H1 (cell line): ENCODE measurements around the gene NRK. TPM values are rescaled to one million over a fixed set of nuclear protein-coding genes. Genes with fewer than 3 reads are reported as not detected.
A peak's percentile ranks its signal among the peaks of the same experiment; 100 is the strongest.

Experiments
- CTCF ChIA-PET: fragments of 300-600 bp; sonication (Branson Sonifier 250); formaldehyde crosslinking; loops from one replicate; lab custom pipeline; 2021; ENCODE audit not compliant: partially characterized antibody; lab: Charles Lee
- POLR2A ChIA-PET: fragments of 300-600 bp; sonication (Branson Sonifier 250); formaldehyde crosslinking; loops from one replicate; lab custom pipeline; 2021; ENCODE audit warnings: inconsistent platforms; ENCODE audit not compliant: partially characterized antibody; lab: Charles Lee
- DNase-seq, 2 experiments: peaks; one replicate each; pipeline versions ENCODE4 v3.0.0 to v3.0.0-alpha.2; 2010 to 2022; ENCODE audit warnings: low spot score in 2 of 2, low read depth in 1 of 2, mixed read lengths in 1 of 2
- FAIRE-seq: peaks from 2 replicates; lab custom pipeline; 2011; peaks lifted over from hg19 to GRCh38; lab: Jason Lieb, UNC
- H2AFZ ChIP-seq: 2 replicates; pipeline ENCODE4 v1.8.1; 2012; ENCODE audit warnings: low read length, inconsistent platforms
- H2AK5ac ChIP-seq: 2 replicates; pipeline ENCODE4 v1.6.1; 2013; ENCODE audit warnings: low read depth, low read length
- H2BK120ac ChIP-seq: replicated peaks from 2 replicates; pipeline ENCODE3; 2013; ENCODE audit warnings: low read depth, low read length, inconsistent platforms
- H2BK12ac ChIP-seq: 2 replicates; pipeline ENCODE4 v1.6.1; 2013; ENCODE audit warnings: low read depth, low read length
- H2BK15ac ChIP-seq: 2 replicates; pipeline ENCODE4 v1.6.1; 2013; ENCODE audit warnings: low read length
- H2BK20ac ChIP-seq: 2 replicates; pipeline ENCODE4 v1.6.1; 2013; ENCODE audit warnings: low read length
- H2BK5ac ChIP-seq: 2 replicates; pipeline ENCODE4 v1.6.1; 2013; ENCODE audit warnings: low read depth, low read length
- H3K14ac ChIP-seq: 2 replicates; pipeline ENCODE4 v1.6.1; 2013; ENCODE audit warnings: inconsistent platforms; ENCODE audit not compliant: insufficient read length
- H3K18ac ChIP-seq: 2 replicates; pipeline ENCODE4 v1.6.1; 2013; ENCODE audit warnings: low read length; ENCODE audit errors: extremely low read depth
- H3K23ac ChIP-seq: 2 replicates; pipeline ENCODE4 v1.6.1; 2013; ENCODE audit warnings: inconsistent platforms; ENCODE audit not compliant: insufficient read length
- H3K23me2 ChIP-seq: 2 replicates; pipeline ENCODE4 v1.6.1; 2013; ENCODE audit warnings: low read depth, low read length
- H3K27ac ChIP-seq: 2 replicates; pipeline ENCODE4 v1.6.1; 2011; ENCODE audit warnings: low read depth, low read length, inconsistent platforms
- H3K27me3 ChIP-seq, 4 experiments: replicated peaks in 1 of 4; 1 replicate in 1 of 4; 2 replicates in 3 of 4; pipeline versions ENCODE4 v1.6.1 to v1.8.1; 2011 to 2013; ENCODE audit warnings: low read length in 3 of 4, mild to moderate bottlenecking in 3 of 4, inconsistent platforms in 2 of 4, mixed read lengths in 2 of 4, moderate library complexity in 1 of 4; ENCODE audit not compliant: control insufficient read depth in 3 of 4, insufficient read depth in 3 of 4; ENCODE audit errors: extremely low read depth in 1 of 4
- H3K36me3 ChIP-seq, 4 experiments: 2 replicates each; pipeline versions ENCODE4 v1.6.1 to v1.8.1; 2011 to 2013; ENCODE audit warnings: mild to moderate bottlenecking in 4 of 4, low read length in 3 of 4, moderate library complexity in 2 of 4, control low read depth in 1 of 4, inconsistent platforms in 1 of 4; ENCODE audit not compliant: insufficient read depth in 4 of 4, control insufficient read depth in 2 of 4
- H3K4ac ChIP-seq: replicated peaks from 2 replicates; pipeline ENCODE3; 2013; ENCODE audit warnings: low read length, low read depth, mixed read lengths, inconsistent platforms; ENCODE audit not compliant: insufficient read length
- H3K4me1 ChIP-seq, 4 experiments: replicated peaks in 1 of 4; 1 replicate in 1 of 4; 2 replicates in 3 of 4; pipeline versions ENCODE4 v1.6.1 to v1.8.1; 2011 to 2013; ENCODE audit warnings: low read length in 3 of 4, inconsistent platforms in 2 of 4, mixed read lengths in 1 of 4; ENCODE audit not compliant: insufficient read depth in 4 of 4, control insufficient read depth in 3 of 4
- H3K4me2 ChIP-seq, 2 experiments: 2 replicates each; pipeline versions ENCODE4 v1.6.1 to v1.8.1; 2011 to 2013; ENCODE audit warnings: low read depth in 2 of 2, low read length in 2 of 2, control low read depth in 1 of 2, inconsistent platforms in 1 of 2, mild to moderate bottlenecking in 1 of 2; ENCODE audit not compliant: insufficient read depth in 1 of 2
- H3K4me3 ChIP-seq, 4 experiments: fragments of 200-600, 300-600 bp in 1 of 4; sonication (generic), shearing (Covaris generic), sonication (Bioruptor Twin) in 1 of 4; 2 replicates each; pipeline versions ENCODE4 v1.5.1 to v1.8.1; 2011 to 2016; ENCODE audit warnings: low read length in 4 of 4, low read depth in 3 of 4, control low read depth in 2 of 4, inconsistent platforms in 2 of 4, mild to moderate bottlenecking in 2 of 4, mixed read lengths in 1 of 4, moderate library complexity in 1 of 4; ENCODE audit not compliant: insufficient read depth in 2 of 4; ENCODE audit errors: extremely low read depth in 1 of 4
- H3K56ac ChIP-seq: replicated peaks from 2 replicates; pipeline ENCODE3; 2013; ENCODE audit warnings: low read depth, mild to moderate bottlenecking, mixed read lengths, low read length, inconsistent platforms; ENCODE audit not compliant: insufficient read length
- H3K79me1 ChIP-seq: 2 replicates; pipeline ENCODE4 v1.6.1; 2013; ENCODE audit warnings: low read depth, low read length, control low read depth
- H3K79me2 ChIP-seq, 2 experiments: 2 replicates each; pipeline versions ENCODE4 v1.6.1 to v1.8.1; 2012 to 2013; ENCODE audit warnings: low read length in 2 of 2, mild to moderate bottlenecking in 2 of 2, inconsistent platforms in 1 of 2; ENCODE audit not compliant: insufficient read depth in 2 of 2, control insufficient read depth in 1 of 2
- H3K9ac ChIP-seq, 4 experiments: replicated peaks in 1 of 4; 1 replicate in 1 of 4; 2 replicates in 3 of 4; pipeline versions ENCODE4 v1.6.1 to v1.8.1; 2011 to 2013; ENCODE audit warnings: low read depth in 3 of 4, low read length in 3 of 4, control low read depth in 2 of 4, mild to moderate bottlenecking in 2 of 4, moderate library complexity in 2 of 4, inconsistent platforms in 1 of 4; ENCODE audit errors: extremely low read depth in 1 of 4
- H3K9me3 ChIP-seq, 2 experiments: 2 replicates each; pipeline versions ENCODE4 v1.6.1 to v1.8.1; 2012 to 2013; ENCODE audit warnings: mild to moderate bottlenecking in 2 of 2, moderate library complexity in 2 of 2, control low read depth in 1 of 2, inconsistent platforms in 1 of 2, low read depth in 1 of 2, low read length in 1 of 2, mixed read lengths in 1 of 2; ENCODE audit not compliant: insufficient read depth in 2 of 2
- H4K20me1 ChIP-seq, 2 experiments: replicated peaks in 1 of 2; 2 replicates each; pipeline versions ENCODE3 to v1.8.1; 2011 to 2013; ENCODE audit warnings: inconsistent platforms in 2 of 2, low read length in 2 of 2, mild to moderate bottlenecking in 1 of 2; ENCODE audit not compliant: insufficient read depth in 2 of 2, control insufficient read depth in 1 of 2
- H4K5ac ChIP-seq: 2 replicates; pipeline ENCODE4 v1.6.1; 2013; ENCODE audit warnings: low read length, low read depth, mixed read lengths, inconsistent platforms; ENCODE audit not compliant: insufficient read length
- H4K8ac ChIP-seq: 2 replicates; pipeline ENCODE4 v1.8.0; 2013; ENCODE audit warnings: mild to moderate bottlenecking, moderate library complexity, low read length, inconsistent platforms; ENCODE audit not compliant: insufficient read depth; ENCODE audit errors: extremely low read depth
- H4K91ac ChIP-seq: replicated peaks from 2 replicates; pipeline ENCODE3; 2013; ENCODE audit warnings: low read length, mixed read lengths, inconsistent platforms; ENCODE audit not compliant: insufficient read length
- ASH2L ChIP-seq: fragments of 200-600, 300-600 bp; sonication (generic); IDR thresholded peaks from one replicate; pipeline ENCODE4 v1.7.1; 2017; ENCODE audit warnings: low read length
- CEBPB ChIP-seq: IDR thresholded peaks from 2 replicates; pipeline ENCODE4 v1.6.1; 2012; ENCODE audit warnings: low read depth, low read length
- MAX ChIP-seq: IDR thresholded peaks from 2 replicates; pipeline ENCODE4 v1.6.1; 2012; ENCODE audit warnings: inconsistent platforms
- SIRT6 ChIP-seq: IDR thresholded peaks from one replicate; pipeline ENCODE4 v1.7.1; 2012; ENCODE audit warnings: low read length, inconsistent platforms
- SP1 ChIP-seq: IDR thresholded peaks from 2 replicates; pipeline ENCODE4 v1.6.1; 2011; ENCODE audit warnings: low read depth, low read length
- TAF1 ChIP-seq: IDR thresholded peaks from 2 replicates; pipeline ENCODE4 v1.6.1; 2011; ENCODE audit warnings: mild to moderate bottlenecking, low read depth, low read length
- TBP ChIP-seq: IDR thresholded peaks from 2 replicates; pipeline ENCODE4 v1.6.1; 2011; ENCODE audit warnings: low read depth, low read length, improper control_type of control experiment
- TCF12 ChIP-seq: IDR thresholded peaks from 2 replicates; pipeline ENCODE4 v1.6.1; 2011; ENCODE audit warnings: low read depth, mild to moderate bottlenecking, low read length
- TEAD4 ChIP-seq: IDR thresholded peaks from 2 replicates; pipeline ENCODE4 v1.6.1; 2012; ENCODE audit warnings: low read depth, low read length, inconsistent platforms, mixed read lengths
- ZNF274 ChIP-seq: IDR thresholded peaks from 2 replicates; pipeline ENCODE4 v1.7.0; 2012; ENCODE audit warnings: low read length, borderline replicate concordance; ENCODE audit errors: extremely low read depth
- WGBS, 2 experiments: shearing (Covaris generic) in 1 of 2; methylation state at CpG; one replicate each; pipeline versions ENCODE4 v1.1.6 to v1.1.7; 2013 to 2015; ENCODE audit warnings: low lambda C conversion rate in 2 of 2, mixed read lengths in 2 of 2, inconsistent platforms in 1 of 2, low coverage in 1 of 2, missing lambda C conversion rate in 1 of 2; ENCODE audit not compliant: insufficient replicate concordance in 2 of 2, insufficient coverage in 1 of 2, insufficient read length in 1 of 2; ENCODE audit errors: extremely low coverage in 1 of 2, missing lambda C conversion rate in 1 of 2; 5-methylcytosine and 5-hydroxymethylcytosine counted together
- polyA plus RNA-seq, 7 experiments: library from polyadenylated mRNA; depleted of rRNA in 3 of 7; stranded (reverse) in 5 of 7; unstranded in 2 of 7; fragments of >200 nt in 5 of 7; fragments of 200-250 nt in 2 of 7; gene quantifications; 1 replicate in 5 of 7; 2 replicates in 1 of 7; 4 replicates in 1 of 7; pipeline versions ENCODE4 v1.2.1 to v1.2.3, GENCODE V29; 2011 to 2013; ENCODE audit warnings: missing spikeins in 2 of 7, mixed read lengths in 2 of 7
- total RNA-seq: library from RNA; stranded (reverse); fragmentation: NEBNext Ultra II Directional; extraction: Animal tissue kit (Norgen Biotek cat#: 25700); gene quantifications from 2 replicates; pipeline ENCODE4 v1.2.1, GENCODE V29; 2021

NRK gene
- total and polyA plus RNA-seq, 2 of the 8 experiments (the other 6 are each of a cell fraction or from before 2014, with no cell fraction given), result 0.86 to 8.3 TPM

DNA sequence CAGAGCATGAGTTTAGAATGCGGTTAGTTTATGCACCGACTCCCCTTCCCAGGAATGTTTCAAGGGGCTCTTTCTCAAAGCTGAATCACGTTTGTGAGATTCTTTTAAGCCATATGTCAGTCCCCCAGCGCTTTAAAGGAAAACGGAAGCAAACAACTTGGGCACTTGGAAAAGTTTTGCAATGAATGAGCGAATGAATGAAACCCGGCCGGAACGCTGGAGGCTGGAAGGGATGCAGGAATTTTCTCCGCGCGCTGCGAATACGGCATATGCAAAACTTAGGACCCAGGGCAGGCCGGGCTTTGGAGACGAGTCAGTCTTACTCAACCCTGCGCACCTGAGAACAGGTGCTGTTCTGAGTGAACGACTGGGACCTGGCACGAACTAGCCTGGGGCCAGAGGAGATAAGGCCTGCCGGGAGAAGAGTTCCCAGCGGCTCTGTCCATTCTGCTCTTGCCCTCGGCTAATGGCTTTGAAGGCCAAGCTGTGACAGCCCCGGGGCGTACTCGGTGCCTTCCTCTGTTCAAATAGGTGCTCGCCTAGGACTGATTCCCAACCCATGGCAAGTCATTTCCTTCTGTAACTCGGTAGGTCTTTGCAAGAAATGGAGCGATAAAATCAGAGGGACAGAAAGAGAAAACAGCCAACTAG is 743 bp upstream of the NRK start:
- peak; percentile 78 for FAIRE-seq

More for the DNA sequence above, 743 bp upstream of the NRK start:
- Histone ChIP-seq H2BK5ac (no peak overlapping the region), H3K9ac (no peak overlapping the region), H3K18ac (no peak overlapping the region), H2BK20ac (no peak overlapping the region), H2BK15ac (no peak overlapping the region), H3K4me3 (peak overlapping the region; percentile 36 to 65 (median 45)), H2AFZ (no peak overlapping the region), H3K79me2 (no peaks in the 10 kb centered on the region), H3K36me3 (no peaks in the 10 kb centered on the region), H3K27me3 (peaks cover 3 to 25% (median 11%) of the 10 kb centered on the region in 4 experiments; a peak in 6 of 7 replicates), H3K56ac (no peak overlapping the region), H4K91ac (no peak overlapping the region), H3K4me2 (peak overlapping the region; percentile 83 to 91), H3K27ac (no peak overlapping the region), H4K8ac (no peak overlapping the region), H3K9me3 (no peaks in the 10 kb centered on the region), H3K14ac (no peak overlapping the region), H4K20me1 (no peaks in the 10 kb centered on the region), H3K79me1 (no peaks in the 10 kb centered on the region), H3K23ac (no peak overlapping the region), H3K23me2 (peaks cover 9% of the 10 kb centered on the region; the same call in 1 of the 2 replicates), H3K4me1 (no peaks in the 10 kb centered on the region), H2BK120ac (no peak overlapping the region), H3K4ac (no peak overlapping the region), H2BK12ac (no peak overlapping the region), H4K5ac (no peak overlapping the region), H2AK5ac (no peak overlapping the region)
- TF ChIP-seq ZNF274, result no peak
- no peak for TF ChIP-seq SIRT6
- 0 out of 2 replicates have a peak, but pooled peaks have one; percentile 20 for TF ChIP-seq CEBPB
- no peak for TF ChIP-seq ASH2L
- TF ChIP-seq MAX, result peak; percentile 19; the same call in 1 of the 2 replicates
- 0 out of 2 replicates have a peak, but pooled peaks have one; percentile 42 for TF ChIP-seq SP1
- peak; percentile 47; the same call in 1 of the 2 replicates for TF ChIP-seq TAF1
- TF ChIP-seq TCF12, result 0 out of 2 replicates have a peak, but pooled peaks have one; percentile 60
- 0 out of 2 replicates have a peak, but pooled peaks have one; percentile 18 for TF ChIP-seq TBP
- 0 out of 2 replicates have a peak, but pooled peaks have one; percentile 28 for TF ChIP-seq TEAD4
- CTCF ChIA-PET, result interaction anchor here (0.8 kb wide), 1 partner anchor 174 kb away, joined by 3 read pairs; no protein-coding TSS in a partner anchor
- POLR2A ChIA-PET, result interaction anchor here (1.2 to 1.3 kb wide), 2 partner anchors 24 to 25 kb away, joined by 3 to 4 read pairs; no protein-coding TSS in a partner anchor
- DNase-seq, result peak in 1 of 2 experiments; percentile 52
- WGBS, 2 experiments, result 1% methylated on average over 21 of the region's 28 CpGs; no CpG with 5 or more reads in 1 of the 2 experiments
